Ascending aorta (tissue), 2 donors: ENCODE results near the gene APRT. TPM values are rescaled to one million over a fixed set of nuclear protein-coding genes. Genes with fewer than 3 reads are reported as not detected.

Experiments used
- DNase-seq, 2 donors: peaks; one replicate each; pipeline ENCODE4 v3.0.0-alpha.2; 2019; ENCODE audit warnings: low spot score in 2 of 2
- H3K27ac ChIP-seq, 2 donors: fragments of 200-600 bp; sonication (generic); one replicate each; pipeline ENCODE4 v1.5.1; 2016 to 2017; ENCODE audit warnings: mild to moderate bottlenecking in 1 of 2
- H3K27me3 ChIP-seq: fragments of 200-600 bp; sonication (generic); one replicate; pipeline ENCODE4 v1.5.1; 2017
- H3K36me3 ChIP-seq, 2 donors: fragments of 200-600 bp; sonication (generic); one replicate each; pipeline ENCODE4 v1.5.1; 2016
- H3K4me1 ChIP-seq, 2 donors: fragments of 200-600 bp; sonication (generic); one replicate each; pipeline ENCODE4 v1.5.1; 2016 to 2017; ENCODE audit warnings: mild to moderate bottlenecking in 1 of 2
- H3K4me3 ChIP-seq, 2 donors: fragments of 200-600 bp; sonication (generic); one replicate each; pipeline ENCODE4 v1.5.1; 2016 to 2017; ENCODE audit warnings: mild to moderate bottlenecking in 1 of 2
- H3K9me3 ChIP-seq, 2 donors: fragments of 200-600 bp; sonication (generic); one replicate each; pipeline ENCODE4 v1.5.1; 2016
- intact Hi-C: fragments of 100-400 bp; cut with DNase I; formaldehyde crosslinking; loops from one replicate; pipeline ENCODE4 v1.15.1; 2023
- total RNA-seq: library from RNA; depleted of rRNA; stranded (reverse); fragments of >200 nt; gene quantifications from one replicate; pipeline ENCODE4 v1.1.0, GENCODE V29; 2016
- TF ChIP-seq, protein P1 (sequence below), 3 experiments: fragments of 200-600 bp in 2 of 3; fragments of 450-650 bp in 1 of 3; sonication (generic) in 2 of 3; IDR thresholded peaks; one replicate each; pipeline ENCODE4 v1.5.1; 2016 to 2019; ENCODE audit warnings: antibody characterized with exemption in 3 of 3, mild to moderate bottlenecking in 1 of 3, moderate library complexity in 1 of 3

The APRT gene
- total RNA-seq, 1 donor from 2014 or later = 305 TPM

DNA sequence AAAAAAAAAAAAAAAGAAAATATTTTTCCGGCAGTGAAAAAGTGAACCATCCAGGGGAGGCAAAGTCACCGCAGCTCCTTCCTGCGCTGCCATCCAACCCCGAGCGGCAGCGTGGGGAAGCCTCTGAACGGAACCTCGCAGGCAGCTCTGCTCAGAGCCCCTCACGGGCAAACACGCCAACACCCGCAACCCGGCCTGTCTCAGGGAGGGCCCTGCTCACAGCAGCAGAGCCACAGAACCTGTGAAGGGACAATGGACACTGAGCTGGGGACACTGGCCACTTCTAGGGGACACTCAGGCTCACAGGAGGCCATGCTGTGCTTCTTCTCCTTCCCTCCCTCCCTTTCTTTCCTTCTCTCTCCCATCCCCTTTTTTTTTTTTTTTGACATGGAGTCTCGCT is 21.4 kb upstream of the APRT start:
- intact Hi-C loops = no loop called here
- Histone ChIP-seq H3K4me1 (no peaks in the 10 kb centered on the region), H3K27me3 (no peaks in the 10 kb centered on the region), H3K36me3 (peaks cover 10 to 39% of the 10 kb centered on the region in 2 donors), H3K27ac (no peak overlapping the region), H3K9me3 (no peaks in the 10 kb centered on the region), H3K4me3 (no peak overlapping the region)
- TF ChIP-seq, protein P1, sequence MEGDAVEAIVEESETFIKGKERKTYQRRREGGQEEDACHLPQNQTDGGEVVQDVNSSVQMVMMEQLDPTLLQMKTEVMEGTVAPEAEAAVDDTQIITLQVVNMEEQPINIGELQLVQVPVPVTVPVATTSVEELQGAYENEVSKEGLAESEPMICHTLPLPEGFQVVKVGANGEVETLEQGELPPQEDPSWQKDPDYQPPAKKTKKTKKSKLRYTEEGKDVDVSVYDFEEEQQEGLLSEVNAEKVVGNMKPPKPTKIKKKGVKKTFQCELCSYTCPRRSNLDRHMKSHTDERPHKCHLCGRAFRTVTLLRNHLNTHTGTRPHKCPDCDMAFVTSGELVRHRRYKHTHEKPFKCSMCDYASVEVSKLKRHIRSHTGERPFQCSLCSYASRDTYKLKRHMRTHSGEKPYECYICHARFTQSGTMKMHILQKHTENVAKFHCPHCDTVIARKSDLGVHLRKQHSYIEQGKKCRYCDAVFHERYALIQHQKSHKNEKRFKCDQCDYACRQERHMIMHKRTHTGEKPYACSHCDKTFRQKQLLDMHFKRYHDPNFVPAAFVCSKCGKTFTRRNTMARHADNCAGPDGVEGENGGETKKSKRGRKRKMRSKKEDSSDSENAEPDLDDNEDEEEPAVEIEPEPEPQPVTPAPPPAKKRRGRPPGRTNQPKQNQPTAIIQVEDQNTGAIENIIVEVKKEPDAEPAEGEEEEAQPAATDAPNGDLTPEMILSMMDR (IDR thresholded peaks at IDR 0.05) = no peak
- DNase-seq = no peak

- Histone ChIP-seq H3K4me3 (no peak overlapping the region), H3K4me1 (no peaks in the 10 kb centered on the region), H3K9me3 (no peaks in the 10 kb centered on the region), H3K27ac (no peak overlapping the region), H3K36me3 (peaks cover 7 to 41% of the 10 kb centered on the region in 2 donors), H3K27me3 (no peaks in the 10 kb centered on the region)
- TF ChIP-seq, protein P1 (IDR thresholded peaks at IDR 0.05) = no peak
- intact Hi-C loops = no loop called here
- no peak for DNase-seq
These were observed 20.1 kb upstream of the APRT start for GRCh38 chr16:88831838-88832237.

DNA sequence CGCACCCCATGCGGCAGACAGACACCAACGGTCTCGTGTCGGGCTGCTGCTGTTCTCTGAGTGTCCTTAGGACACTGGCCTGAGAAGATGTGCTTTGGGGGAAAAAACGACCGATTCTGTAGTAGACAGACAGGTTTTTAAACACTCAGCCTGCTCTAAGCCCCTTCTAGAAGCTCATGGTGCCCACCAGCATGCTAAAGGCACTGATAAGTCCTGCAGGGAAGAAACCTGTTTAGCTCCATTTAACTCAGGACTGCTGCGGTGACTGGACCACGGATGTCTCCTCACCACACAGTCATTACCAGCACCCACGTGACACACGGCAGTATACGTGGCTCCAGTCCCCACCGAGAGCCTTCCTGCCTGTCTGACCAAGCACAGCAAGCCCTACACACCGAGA is 19.1 kb upstream of the APRT start:
- DNase-seq = no peak
- no peak overlapping the region for H3K4me3 ChIP-seq
- TF ChIP-seq, protein P1 (IDR thresholded peaks at IDR 0.05) = no peak
- H3K36me3 ChIP-seq = peaks cover 7 to 42% of the 10 kb centered on the region in 2 donors
- no peak overlapping the region for H3K27ac ChIP-seq
- no peaks in the 10 kb centered on the region for H3K4me1 ChIP-seq
- intact Hi-C loops = no loop called here
- H3K27me3 ChIP-seq = no peaks in the 10 kb centered on the region
- H3K9me3 ChIP-seq = no peaks in the 10 kb centered on the region

DNA sequence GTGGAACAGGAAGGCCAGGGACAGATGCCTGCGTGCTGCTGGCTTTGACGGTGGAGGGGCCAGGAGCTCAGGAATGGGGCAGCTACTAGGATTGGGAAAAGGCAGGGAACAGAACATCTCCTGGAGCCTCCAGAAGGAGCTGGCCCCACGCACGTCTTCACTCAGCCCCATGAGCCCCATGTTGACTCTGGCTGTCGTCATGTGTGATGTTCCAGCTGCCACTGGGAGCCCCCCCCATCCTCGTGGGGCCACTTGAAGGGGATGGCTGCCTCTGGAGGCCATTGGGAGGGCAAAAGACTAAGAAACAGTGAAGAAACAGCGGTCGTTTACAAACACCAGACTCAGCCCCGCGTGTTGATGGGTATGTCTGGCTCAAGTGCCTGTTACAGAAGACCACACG is 18.5 kb upstream of the APRT start:
- no peaks in the 10 kb centered on the region for H3K4me1 ChIP-seq
- H3K36me3 ChIP-seq = peaks cover 7 to 40% of the 10 kb centered on the region in 2 donors
- DNase-seq = no peak
- H3K9me3 ChIP-seq = no peaks in the 10 kb centered on the region
- no peak overlapping the region for H3K4me3 ChIP-seq
- no peak overlapping the region for H3K27ac ChIP-seq
- intact Hi-C loops = no loop called here
- H3K27me3 ChIP-seq = no peaks in the 10 kb centered on the region
- TF ChIP-seq, protein P1 (IDR thresholded peaks at IDR 0.05) = no peak

DNA sequence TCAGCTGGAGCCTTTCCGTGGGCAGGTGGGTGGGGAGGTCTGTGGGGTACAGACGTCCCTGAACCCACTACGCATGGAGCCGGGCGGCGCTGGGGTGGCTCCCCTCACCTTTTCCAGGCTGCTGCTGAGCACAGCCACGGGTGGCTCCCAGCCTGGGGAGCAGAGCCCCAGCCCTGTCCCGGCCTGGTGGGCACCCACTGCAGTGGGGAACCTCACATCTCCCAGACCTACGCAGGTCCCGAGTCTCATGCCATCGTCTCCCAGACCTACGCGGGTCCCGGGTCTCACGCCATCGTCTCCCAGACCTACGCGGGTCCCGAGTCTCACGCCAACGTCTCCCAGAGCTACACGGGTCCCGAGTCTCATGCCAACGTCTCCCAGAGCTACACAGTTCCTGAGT is 17.0 kb upstream of the APRT start:
- TF ChIP-seq, protein P1 (IDR thresholded peaks at IDR 0.05) = no peak
- Histone ChIP-seq H3K4me3 (no peak overlapping the region), H3K9me3 (no peaks in the 10 kb centered on the region), H3K36me3 (peaks cover 13 to 43% of the 10 kb centered on the region in 2 donors), H3K27me3 (no peaks in the 10 kb centered on the region), H3K27ac (no peak overlapping the region), H3K4me1 (no peaks in the 10 kb centered on the region)
- intact Hi-C loops = no loop called here
- no peak for DNase-seq

DNA sequence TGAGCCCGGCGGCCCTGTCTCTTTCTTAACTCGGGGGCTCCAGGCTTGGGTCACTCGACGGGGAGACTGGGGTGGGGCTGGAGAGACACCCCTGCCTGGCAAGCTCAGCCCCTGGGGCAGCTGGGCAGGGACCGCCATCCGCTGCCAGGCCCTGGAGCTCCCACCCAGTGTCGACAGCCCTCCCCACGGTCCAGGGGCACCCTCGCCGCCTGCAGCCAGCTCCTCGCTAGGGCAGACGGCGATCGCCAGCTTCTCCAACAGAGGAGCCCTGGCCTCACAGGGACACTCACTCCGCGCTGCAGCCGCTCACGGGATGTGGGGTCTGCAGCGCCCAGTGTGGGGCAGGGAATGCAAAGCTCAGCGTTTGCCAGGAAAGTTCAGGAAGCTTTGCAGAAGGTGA is 16.0 kb upstream of the APRT start:
- DNase-seq = no peak
- Histone ChIP-seq H3K27ac (no peak overlapping the region), H3K36me3 (peaks cover 15 to 49% of the 10 kb centered on the region in 2 donors), H3K27me3 (no peaks in the 10 kb centered on the region), H3K4me3 (no peak overlapping the region), H3K9me3 (no peaks in the 10 kb centered on the region), H3K4me1 (no peaks in the 10 kb centered on the region)
- TF ChIP-seq, protein P1 (IDR thresholded peaks at IDR 0.05) = no peak
- intact Hi-C loops = no loop called here
